H7 (cell line): ENCODE results near the gene PDX1. TPM values are rescaled to one million over a fixed set of nuclear protein-coding genes. Genes with fewer than 3 reads are reported as not detected.
A peak's percentile ranks its signal among the peaks of the same experiment; 100 is the strongest.

Experiments
- DNase-seq: peaks from one replicate; pipeline ENCODE4 v3.0.0; 2012
- H3K27me3 ChIP-seq: 2 replicates; pipeline ENCODE4 v1.6.0; 2011; ENCODE audit warnings: mild to moderate bottlenecking, low read length; ENCODE audit not compliant: control insufficient read depth, insufficient read depth
- H3K36me3 ChIP-seq: replicated peaks from 2 replicates; pipeline ENCODE4 v1.5.1; 2011; ENCODE audit warnings: low read length; ENCODE audit not compliant: control insufficient read depth, insufficient read depth
- H3K4me3 ChIP-seq: 2 replicates; pipeline ENCODE4 v1.5.1; 2011; ENCODE audit warnings: low read depth, mild to moderate bottlenecking, control low read depth, low read length, moderate library complexity; ENCODE audit not compliant: insufficient read depth
- total RNA-seq: library from RNA; depleted of rRNA; stranded (reverse); fragments of >200 nt; shearing (Covaris generic); gene quantifications from 2 replicates; pipeline ENCODE4 v1.2.3, GENCODE V29; 2014; rRNA removed

PDX1 gene
- total RNA-seq, 1 experiment from 2014 or later: not detected

GRCh38 chr13:27968316-27969081 is 48.7 kb downstream of the PDX1 start:
- peaks cover 98% of the 10 kb centered on the region for H3K27me3 ChIP-seq
- peak; percentile 83 for DNase-seq
- H3K4me3 ChIP-seq: peak overlapping the region; percentile 37
- H3K36me3 ChIP-seq: no peaks in the 10 kb centered on the region

- no peaks in the 10 kb centered on the region for H3K36me3 ChIP-seq
- H3K27me3 ChIP-seq: peaks cover 98% of the 10 kb centered on the region
- peak within 1 kb of the TSS; percentile 37 for H3K4me3 ChIP-seq
- DNase-seq: peak; percentile 84
These were observed 49.5 kb downstream of the PDX1 start, which contains the start of gene CDX2 for GRCh38 chr13:27969082-27969865. TSS of gene CDX2 (minus strand) at chr13:27969315. CDS start at chr13:27969006, 309 bp downstream.

- Histone ChIP-seq H3K27me3 (peaks cover 98% of the 10 kb centered on the region), H3K4me3 (no peak overlapping the region), H3K36me3 (no peaks in the 10 kb centered on the region)
- no peak for DNase-seq
These were observed 50.0 kb downstream of the PDX1 start for GRCh38 chr13:27969866-27970229.

GRCh38 chr13:27970382-27971235 is 50.8 kb downstream of the PDX1 start:
- no peaks in the 10 kb centered on the region for H3K36me3 ChIP-seq
- H3K27me3 ChIP-seq: peaks cover 98% of the 10 kb centered on the region
- H3K4me3 ChIP-seq: no peak overlapping the region
- peak; percentile 62 for DNase-seq

GRCh38 chr13:27971236-27971645 is 51.4 kb downstream of the PDX1 start:
- DNase-seq: peak; percentile 87
- peaks cover 99% of the 10 kb centered on the region for H3K27me3 ChIP-seq
- H3K4me3 ChIP-seq: no peak overlapping the region
- no peaks in the 10 kb centered on the region for H3K36me3 ChIP-seq

- Histone ChIP-seq H3K36me3 (no peaks in the 10 kb centered on the region), H3K27me3 (peaks cover 99% of the 10 kb centered on the region), H3K4me3 (no peak overlapping the region)
- DNase-seq: peak; percentile 54
These were observed 52.1 kb downstream of the PDX1 start for GRCh38 chr13:27971776-27972477.

GRCh38 chr13:27972478-27972820 is 52.6 kb downstream of the PDX1 start:
- Histone ChIP-seq H3K36me3 (no peaks in the 10 kb centered on the region), H3K4me3 (no peak overlapping the region)

GRCh38 chr13:27973291-27973690 is 53.5 kb downstream of the PDX1 start:
- Histone ChIP-seq H3K4me3 (no peak overlapping the region), H3K36me3 (no peaks in the 10 kb centered on the region), H3K27me3 (peaks cover 99% of the 10 kb centered on the region)
- DNase-seq: peak; percentile 36

More at GRCh38 chr13:27972478-27972820, 52.6 kb downstream of the PDX1 start:
- DNase-seq: no peak
- H3K27me3 ChIP-seq: peaks cover 99% of the 10 kb centered on the region

- Histone ChIP-seq H3K4me3 (no peak overlapping the region), H3K27me3 (peaks cover 99% of the 10 kb centered on the region), H3K36me3 (no peaks in the 10 kb centered on the region)
- DNase-seq: peak; percentile 51
These were observed 54.3 kb downstream of the PDX1 start for GRCh38 chr13:27973961-27974662.

Other genes with a start within 250 kb of the PDX1 start
- gene GSX1, start 127.5 kb upstream of the PDX1 start, total RNA-seq: not detected in 2 replicates
- gene CDX2, start 49.3 kb downstream of the PDX1 start, total RNA-seq: 0.04 TPM in 1 of 2 replicates, not detected in the other
- gene URAD, start 68.7 kb downstream of the PDX1 start, total RNA-seq: not detected in 2 replicates
- gene FLT3, start 180.6 kb downstream of the PDX1 start, total RNA-seq: 0.03 and 0.22 TPM in 2 replicates
- gene PAN3, start 218.5 kb downstream of the PDX1 start, total RNA-seq: 15.8 and 23.5 TPM in 2 replicates